Lower lobe of right lung (tissue), 2 donors: ENCODE data around the gene PPIE. TPM values are rescaled to one million over a fixed set of nuclear protein-coding genes. Genes with fewer than 3 reads are reported as not detected.
"Not testable (repeated sequence)": the region's sequence is repeated elsewhere in the genome, so short reads cannot be mapped to it uniquely, and the experiment has no call there.

Experiments used
- ATAC-seq, 2 donors: fragments of 200-7000 bp; cut with Tn5 transposase; one replicate each; pipeline ENCODE4 v1.9.1; 2020 to 2022; ENCODE audit warnings: mild to moderate bottlenecking in 2 of 2, moderate library complexity in 2 of 2
- DNase-seq: peaks from one replicate; pipeline ENCODE4 v3.0.0-alpha.2; 2020
- H3K27ac ChIP-seq: fragments of 200-600 bp; one replicate; pipeline ENCODE4 v1.8.0; 2022
- H3K27me3 ChIP-seq: fragments of 200-600 bp; one replicate; pipeline ENCODE4 v1.8.0; 2022; ENCODE audit warnings: low read depth
- H3K36me3 ChIP-seq: fragments of 200-600 bp; one replicate; pipeline ENCODE4 v1.8.0; 2022; ENCODE audit warnings: mild to moderate bottlenecking
- H3K4me1 ChIP-seq: fragments of 200-600 bp; one replicate; pipeline ENCODE4 v1.8.0; 2022
- H3K4me3 ChIP-seq: fragments of 200-600 bp; one replicate; pipeline ENCODE4 v1.8.0; 2022; ENCODE audit warnings: mild to moderate bottlenecking
- H3K9me3 ChIP-seq: fragments of 200-600 bp; one replicate; pipeline ENCODE4 v1.8.0; 2022
- CTCF ChIP-seq: fragments of 200-600 bp; IDR thresholded peaks from one replicate; pipeline ENCODE4 v1.8.0; 2022; ENCODE audit warnings: antibody characterized with exemption, mild to moderate bottlenecking
- intact Hi-C: fragments of 100-400 bp; cut with DNase I; formaldehyde crosslinking; loops from one replicate; pipeline ENCODE4 v1.11.0; 2022
- total RNA-seq: library from RNA; stranded (reverse); fragmentation: NEBNext Ultra II Directional; extraction: Animal tissue kit (Norgen Biotek cat#: 25700); gene quantifications from one replicate; pipeline ENCODE4 v1.2.1, GENCODE V29; 2021
- donor health status: DM: no; HTN: yes; CAD: no; lungs with severe emphysema.

The PPIE gene
- total RNA-seq, 1 donor from 2014 or later, result 34.6 TPM

GRCh38 chr1:39762550-39763540, 24.2 kb downstream of the PPIE start:
- Histone ChIP-seq H3K27me3 (no peaks in the 10 kb centered on the region), H3K36me3 (peaks cover 33% of the 10 kb centered on the region), H3K9me3 (no peaks in the 10 kb centered on the region), H3K4me3 (no peak overlapping the region), H3K4me1 (no peaks in the 10 kb centered on the region), H3K27ac (no peak overlapping the region)
- ATAC-seq, result no peak
- DNase-seq, result no peak
- no peak for TF ChIP-seq CTCF
- intact Hi-C loops, result no loop called here

- H3K4me1 ChIP-seq, intact Hi-C loops, H3K4me3 ChIP-seq, DNase-seq, H3K9me3 ChIP-seq, H3K27me3 ChIP-seq, H3K27ac ChIP-seq, ATAC-seq: not testable (repeated sequence)
- H3K36me3 ChIP-seq, result peaks cover 24% of the 10 kb centered on the region
Observed at GRCh38 chr1:39763619-39764374, 25.1 kb downstream of the PPIE start.

GRCh38 chr1:39764512-39764911, 25.8 kb downstream of the PPIE start:
- intact Hi-C loops, result not testable (repeated sequence)

GRCh38 chr1:39766466-39766865, 27.8 kb downstream of the PPIE start:
- intact Hi-C loops, H3K27me3 ChIP-seq, H3K36me3 ChIP-seq, ATAC-seq, H3K4me1 ChIP-seq, DNase-seq, H3K9me3 ChIP-seq, H3K27ac ChIP-seq, H3K4me3 ChIP-seq: not testable (repeated sequence)

More at GRCh38 chr1:39764512-39764911, 25.8 kb downstream of the PPIE start:
- not testable (repeated sequence) for ATAC-seq, DNase-seq, H3K4me3 ChIP-seq, H3K4me1 ChIP-seq, H3K27me3 ChIP-seq, H3K27ac ChIP-seq, H3K9me3 ChIP-seq
- H3K36me3 ChIP-seq, result peaks cover 17% of the 10 kb centered on the region

GRCh38 chr1:39769502-39769901, 30.8 kb downstream of the PPIE start:
- ATAC-seq, H3K9me3 ChIP-seq, intact Hi-C loops, H3K27ac ChIP-seq, H3K27me3 ChIP-seq, H3K4me3 ChIP-seq, H3K4me1 ChIP-seq, H3K36me3 ChIP-seq, DNase-seq: not testable (repeated sequence)

GRCh38 chr1:39770100-39771021, 31.7 kb downstream of the PPIE start:
- ATAC-seq, result peak in 1 of 2 donors; percentile 5
- H3K27me3 ChIP-seq, H3K36me3 ChIP-seq, H3K27ac ChIP-seq, H3K4me3 ChIP-seq, H3K9me3 ChIP-seq, DNase-seq, H3K4me1 ChIP-seq, intact Hi-C loops: not testable (repeated sequence)

- H3K27me3 ChIP-seq, DNase-seq, intact Hi-C loops, H3K4me1 ChIP-seq, H3K4me3 ChIP-seq, H3K9me3 ChIP-seq, H3K27ac ChIP-seq, H3K36me3 ChIP-seq: not testable (repeated sequence)
- ATAC-seq, result peak in 1 of 2 donors; percentile 36
Observed at GRCh38 chr1:39771022-39771532, 32.4 kb downstream of the PPIE start, which contains the start of gene OXCT2. Gene OXCT2, minus strand, starts transcription at chr1:39771348. Its CDS starts 93 bp downstream, at chr1:39771255.

GRCh38 chr1:39773369-39773979, 34.8 kb downstream of the PPIE start:
- H3K27ac ChIP-seq, H3K9me3 ChIP-seq, H3K4me1 ChIP-seq, intact Hi-C loops, ATAC-seq, H3K27me3 ChIP-seq, H3K4me3 ChIP-seq, H3K36me3 ChIP-seq, DNase-seq: not testable (repeated sequence)

- not testable (repeated sequence) for H3K9me3 ChIP-seq, ATAC-seq
- DNase-seq, result peak; percentile 11
Observed at GRCh38 chr1:39775141-39775540, 36.5 kb downstream of the PPIE start.

GRCh38 chr1:39775676-39776399, 37.2 kb downstream of the PPIE start:
- not testable (repeated sequence) for H3K27ac ChIP-seq
- ATAC-seq, result peak in 1 of 2 donors; percentile 29
- DNase-seq, result peak; percentile 22

More at GRCh38 chr1:39775141-39775540, 36.5 kb downstream of the PPIE start:
- H3K4me3 ChIP-seq, H3K36me3 ChIP-seq, H3K4me1 ChIP-seq, intact Hi-C loops, H3K27me3 ChIP-seq, H3K27ac ChIP-seq: not testable (repeated sequence)

More at GRCh38 chr1:39775676-39776399, 37.2 kb downstream of the PPIE start:
- H3K4me1 ChIP-seq, H3K4me3 ChIP-seq, H3K9me3 ChIP-seq, H3K27me3 ChIP-seq, intact Hi-C loops, H3K36me3 ChIP-seq: not testable (repeated sequence)
